Measurements from ENCODE around the gene MAU2.

The MAU2 gene

GRCh38 chr19:19292607-19293006 lies 28.0 kb upstream of the MAU2 start:
- Histone ChIP-seq H3K36me3 (ENCODE audit: control insufficient read depth, insufficient read depth, low read length) (peaks cover 11% of the 10 kb centered on the region), H3K27ac (ENCODE audit: low read depth, low read length) (no peak overlapping the region), H3K4me3 (ENCODE audit: low read length) (no peak overlapping the region), H3K27me3 (ENCODE audit: control insufficient read depth, insufficient read depth, low read length) (no peaks in the 10 kb centered on the region), H3K9ac (ENCODE audit: low read length) (no peak overlapping the region), H3K4me1 (ENCODE audit: control insufficient read depth, insufficient read depth, low read length) (no peaks in the 10 kb centered on the region)

GRCh38 chr19:19294914-19295313 lies 25.7 kb upstream of the MAU2 start:
- Histone ChIP-seq H3K4me1 (ENCODE audit: control insufficient read depth, insufficient read depth, low read length) (no peaks in the 10 kb centered on the region), H3K27ac (ENCODE audit: low read depth, low read length) (no peak overlapping the region), H3K36me3 (ENCODE audit: control insufficient read depth, insufficient read depth, low read length) (peaks cover 11% of the 10 kb centered on the region)

GRCh38 chr19:19296953-19297689 lies 23.5 kb upstream of the MAU2 start:
- no peak overlapping the region for H3K9ac ChIP-seq (ENCODE audit: low read length)
- no peak overlapping the region for H3K27ac ChIP-seq (ENCODE audit: low read depth, low read length)
- H3K27me3 ChIP-seq (ENCODE audit: control insufficient read depth, insufficient read depth, low read length), result no peaks in the 10 kb centered on the region
- no peaks in the 10 kb centered on the region for H3K4me1 ChIP-seq (ENCODE audit: control insufficient read depth, insufficient read depth, low read length)
- H3K36me3 ChIP-seq (ENCODE audit: control insufficient read depth, insufficient read depth, low read length), result peaks cover 13% of the 10 kb centered on the region
- H3K4me3 ChIP-seq (ENCODE audit: low read length), result no peak overlapping the region

More at GRCh38 chr19:19294914-19295313, 25.7 kb upstream of the MAU2 start:
- H3K27me3 ChIP-seq (ENCODE audit: control insufficient read depth, insufficient read depth, low read length), result no peaks in the 10 kb centered on the region
- no peak overlapping the region for H3K4me3 ChIP-seq (ENCODE audit: low read length)
- H3K9ac ChIP-seq (ENCODE audit: low read length), result no peak overlapping the region

GRCh38 chr19:19297759-19298158 lies 22.9 kb upstream of the MAU2 start:
- H3K36me3 ChIP-seq (ENCODE audit: control insufficient read depth, insufficient read depth, low read length), result peaks cover 15% of the 10 kb centered on the region
- no peak overlapping the region for H3K4me3 ChIP-seq (ENCODE audit: low read length)
- no peak overlapping the region for H3K27ac ChIP-seq (ENCODE audit: low read depth, low read length)
- H3K9ac ChIP-seq (ENCODE audit: low read length), result no peak overlapping the region
- no peaks in the 10 kb centered on the region for H3K27me3 ChIP-seq (ENCODE audit: control insufficient read depth, insufficient read depth, low read length)
- no peaks in the 10 kb centered on the region for H3K4me1 ChIP-seq (ENCODE audit: control insufficient read depth, insufficient read depth, low read length)

DNA sequence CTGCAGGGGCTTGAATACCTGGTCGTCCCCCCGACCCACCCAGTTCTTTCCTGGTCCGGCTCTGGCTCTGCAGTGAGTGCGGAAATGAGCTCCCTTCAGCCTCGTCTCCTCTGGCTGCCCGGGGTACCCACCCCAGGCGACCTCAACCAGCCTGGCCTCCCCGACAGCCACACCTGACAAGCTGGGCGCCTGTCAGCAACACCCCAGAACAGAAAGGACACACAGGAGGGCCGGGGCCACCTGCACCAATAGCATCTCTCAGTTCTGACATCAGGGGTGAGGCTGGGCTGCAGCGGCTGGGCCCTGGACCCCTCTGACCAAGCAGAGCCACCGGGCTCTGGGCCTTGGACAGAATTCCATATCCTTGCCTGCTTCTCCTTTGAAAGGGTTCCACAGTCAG lies 20.0 kb upstream of the MAU2 start:
- peaks cover 28% of the 10 kb centered on the region for H3K36me3 ChIP-seq (ENCODE audit: control insufficient read depth, insufficient read depth, low read length)

GRCh38 chr19:19303411-19303810 lies 17.2 kb upstream of the MAU2 start:
- Histone ChIP-seq H3K27ac (ENCODE audit: low read depth, low read length) (no peak overlapping the region), H3K4me1 (ENCODE audit: control insufficient read depth, insufficient read depth, low read length) (no peaks in the 10 kb centered on the region), H3K9ac (ENCODE audit: low read length) (no peak overlapping the region), H3K4me3 (ENCODE audit: low read length) (no peak overlapping the region), H3K27me3 (ENCODE audit: control insufficient read depth, insufficient read depth, low read length) (no peaks in the 10 kb centered on the region), H3K36me3 (ENCODE audit: control insufficient read depth, insufficient read depth, low read length) (peaks cover 38% of the 10 kb centered on the region)

More for the DNA sequence above, 20.0 kb upstream of the MAU2 start:
- Histone ChIP-seq H3K4me3 (ENCODE audit: low read length) (no peak overlapping the region), H3K27me3 (ENCODE audit: control insufficient read depth, insufficient read depth, low read length) (no peaks in the 10 kb centered on the region), H3K9ac (ENCODE audit: low read length) (no peak overlapping the region), H3K4me1 (ENCODE audit: control insufficient read depth, insufficient read depth, low read length) (no peaks in the 10 kb centered on the region), H3K27ac (ENCODE audit: low read depth, low read length) (no peak overlapping the region)

DNA sequence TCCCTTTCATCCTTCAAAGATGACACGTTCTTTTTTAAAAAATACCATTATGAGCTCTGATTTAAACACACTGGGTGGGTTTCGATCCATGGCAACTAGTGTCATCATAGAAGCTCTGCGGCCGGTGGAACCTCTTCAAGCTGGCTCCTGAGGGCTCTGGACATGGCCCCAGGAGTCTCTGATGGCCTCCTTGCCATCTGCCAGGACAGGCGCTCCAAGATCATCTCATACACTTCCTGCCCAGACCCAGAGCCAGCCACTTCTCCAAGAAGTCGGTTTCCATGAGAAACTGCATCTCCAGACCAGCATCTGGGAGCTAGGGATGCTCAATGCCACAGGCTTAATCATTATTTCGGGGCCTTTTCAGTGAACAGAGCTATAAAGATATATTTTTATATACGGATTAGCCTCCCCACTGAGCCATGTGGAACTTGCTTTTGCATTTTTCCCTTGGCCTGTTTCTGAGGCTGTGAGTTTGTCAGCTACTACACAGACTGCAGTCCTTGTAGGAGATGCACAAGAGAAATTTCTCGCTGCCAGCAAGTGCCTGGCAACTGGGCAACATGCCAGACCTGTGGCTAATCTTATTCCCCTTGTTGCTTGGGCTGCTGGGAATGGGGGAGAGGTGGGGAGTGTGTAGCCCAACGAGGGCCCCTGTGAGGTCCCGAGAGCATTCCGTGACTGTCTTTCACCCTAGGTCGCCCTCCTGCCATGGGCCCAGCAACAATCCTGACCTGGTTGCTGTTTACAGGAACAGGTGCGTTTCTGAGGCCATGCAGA lies 16.3 kb upstream of the MAU2 start:
- Histone ChIP-seq H3K4me1 (ENCODE audit: control insufficient read depth, insufficient read depth, low read length) (no peaks in the 10 kb centered on the region), H3K36me3 (ENCODE audit: control insufficient read depth, insufficient read depth, low read length) (peaks cover 37% of the 10 kb centered on the region), H3K9ac (ENCODE audit: low read length) (no peak overlapping the region)

GRCh38 chr19:19305066-19305465 lies 15.6 kb upstream of the MAU2 start:
- H3K36me3 ChIP-seq (ENCODE audit: control insufficient read depth, insufficient read depth, low read length), result peaks cover 40% of the 10 kb centered on the region
- no peak overlapping the region for H3K4me3 ChIP-seq (ENCODE audit: low read length)
- no peaks in the 10 kb centered on the region for H3K4me1 ChIP-seq (ENCODE audit: control insufficient read depth, insufficient read depth, low read length)
- H3K9ac ChIP-seq (ENCODE audit: low read length), result no peak overlapping the region
- no peak overlapping the region for H3K27ac ChIP-seq (ENCODE audit: low read depth, low read length)
- H3K27me3 ChIP-seq (ENCODE audit: control insufficient read depth, insufficient read depth, low read length), result no peaks in the 10 kb centered on the region

More for the DNA sequence above, 16.3 kb upstream of the MAU2 start:
- Histone ChIP-seq H3K27ac (ENCODE audit: low read depth, low read length) (no peak overlapping the region), H3K4me3 (ENCODE audit: low read length) (no peak overlapping the region), H3K27me3 (ENCODE audit: control insufficient read depth, insufficient read depth, low read length) (no peaks in the 10 kb centered on the region)

DNA sequence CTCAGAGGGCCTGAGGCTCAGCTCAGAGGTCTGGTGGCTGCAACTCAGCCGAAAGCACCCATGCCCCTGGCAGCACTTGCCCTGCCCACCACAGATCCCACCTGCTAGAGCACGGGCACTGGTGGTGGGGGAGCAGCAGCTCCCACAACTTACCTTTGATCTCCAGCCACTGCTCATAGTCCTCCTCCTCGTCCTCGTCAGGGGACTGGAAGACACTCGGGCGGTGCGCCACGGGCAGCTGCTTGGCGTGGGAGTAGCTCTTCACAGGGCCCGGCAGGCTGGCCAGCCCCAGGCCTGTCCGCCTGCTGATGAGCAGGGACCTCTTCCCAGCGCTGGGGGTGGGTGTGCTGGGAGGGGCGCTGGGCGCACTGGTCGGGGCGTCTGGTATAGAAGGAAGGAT lies 14.9 kb upstream of the MAU2 start:
- Histone ChIP-seq H3K27me3 (ENCODE audit: control insufficient read depth, insufficient read depth, low read length) (no peaks in the 10 kb centered on the region), H3K4me1 (ENCODE audit: control insufficient read depth, insufficient read depth, low read length) (no peaks in the 10 kb centered on the region), H3K4me3 (ENCODE audit: low read length) (no peak overlapping the region), H3K36me3 (ENCODE audit: control insufficient read depth, insufficient read depth, low read length) (peaks cover 45% of the 10 kb centered on the region), H3K27ac (ENCODE audit: low read depth, low read length) (no peak overlapping the region), H3K9ac (ENCODE audit: low read length) (no peak overlapping the region)

GRCh38 chr19:19306191-19306590 lies 14.4 kb upstream of the MAU2 start:
- Histone ChIP-seq H3K36me3 (ENCODE audit: control insufficient read depth, insufficient read depth, low read length) (peaks cover 45% of the 10 kb centered on the region), H3K4me1 (ENCODE audit: control insufficient read depth, insufficient read depth, low read length) (no peaks in the 10 kb centered on the region), H3K4me3 (ENCODE audit: low read length) (no peak overlapping the region), H3K27ac (ENCODE audit: low read depth, low read length) (no peak overlapping the region), H3K27me3 (ENCODE audit: control insufficient read depth, insufficient read depth, low read length) (no peaks in the 10 kb centered on the region), H3K9ac (ENCODE audit: low read length) (no peak overlapping the region)

- H3K27me3 ChIP-seq (ENCODE audit: control insufficient read depth, insufficient read depth, low read length), result no peaks in the 10 kb centered on the region
- H3K36me3 ChIP-seq (ENCODE audit: control insufficient read depth, insufficient read depth, low read length), result peaks cover 40% of the 10 kb centered on the region
- H3K4me3 ChIP-seq (ENCODE audit: low read length), result no peak overlapping the region
- no peaks in the 10 kb centered on the region for H3K4me1 ChIP-seq (ENCODE audit: control insufficient read depth, insufficient read depth, low read length)
- H3K27ac ChIP-seq (ENCODE audit: low read depth, low read length), result no peak overlapping the region
- H3K9ac ChIP-seq (ENCODE audit: low read length), result no peak overlapping the region
Observed at GRCh38 chr19:19308373-19308772, 12.3 kb upstream of the MAU2 start.

DNA sequence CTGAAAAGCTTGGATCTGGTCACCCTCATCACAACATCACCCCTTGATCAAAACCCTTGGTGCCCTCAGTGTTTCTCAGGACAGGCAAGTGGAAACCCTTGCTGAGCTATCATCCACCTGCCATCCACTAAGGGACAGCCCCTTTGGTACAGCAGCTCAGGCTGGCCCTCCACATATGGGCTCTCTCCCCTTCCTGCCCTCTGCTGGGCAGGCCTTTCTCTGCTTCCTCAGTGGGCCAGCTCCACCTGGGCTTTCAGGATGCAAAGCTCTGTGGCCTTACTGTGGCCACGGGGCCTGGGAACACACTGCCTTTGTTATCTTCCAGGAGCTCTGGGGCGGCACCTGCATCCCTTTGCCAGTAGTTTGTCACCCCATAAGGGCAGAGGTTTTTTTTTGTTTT lies 5.2 kb upstream of the MAU2 start:
- Histone ChIP-seq H3K27me3 (ENCODE audit: control insufficient read depth, insufficient read depth, low read length) (no peaks in the 10 kb centered on the region), H3K9ac (ENCODE audit: low read length) (no peak overlapping the region), H3K4me3 (ENCODE audit: low read length) (no peak overlapping the region), H3K27ac (ENCODE audit: low read depth, low read length) (no peak overlapping the region), H3K36me3 (ENCODE audit: control insufficient read depth, insufficient read depth, low read length) (peaks cover 1% of the 10 kb centered on the region), H3K4me1 (ENCODE audit: control insufficient read depth, insufficient read depth, low read length) (no peaks in the 10 kb centered on the region)

DNA sequence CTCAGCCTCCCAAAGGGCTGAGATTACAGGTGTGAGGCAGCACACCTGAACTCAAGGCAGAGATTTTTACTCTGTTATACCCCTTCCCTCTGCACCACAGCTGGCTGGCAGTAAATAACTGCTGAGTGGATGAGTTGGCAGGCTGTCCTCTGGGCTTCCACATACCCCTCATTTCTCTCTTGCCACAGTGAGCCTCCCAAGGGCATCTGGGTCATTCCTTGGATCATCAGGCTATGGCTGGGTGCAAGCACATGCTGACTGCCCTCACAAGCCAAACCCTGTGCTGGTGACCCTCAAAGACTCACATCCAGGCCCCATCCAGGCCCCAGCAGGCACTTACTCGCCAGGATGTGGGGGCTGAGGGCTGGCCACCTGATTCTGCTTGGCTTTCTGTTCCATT lies 4.5 kb upstream of the MAU2 start:
- Histone ChIP-seq H3K4me3 (ENCODE audit: low read length) (no peak overlapping the region), H3K27me3 (ENCODE audit: control insufficient read depth, insufficient read depth, low read length) (no peaks in the 10 kb centered on the region), H3K27ac (ENCODE audit: low read depth, low read length) (no peak overlapping the region), H3K4me1 (ENCODE audit: control insufficient read depth, insufficient read depth, low read length) (no peaks in the 10 kb centered on the region), H3K9ac (ENCODE audit: low read length) (no peak overlapping the region), H3K36me3 (ENCODE audit: control insufficient read depth, insufficient read depth, low read length) (no peaks in the 10 kb centered on the region)

Data from rectal smooth muscle tissue (tissue), 1 donor.